ENCODE data around the gene GPR4. TPM values are rescaled to one million over a fixed set of nuclear protein-coding genes. Genes with fewer than 3 reads are reported as not detected.
"Not testable (repeated sequence)": the region's sequence is repeated elsewhere in the genome, so short reads cannot be mapped to it uniquely, and the experiment has no call there.

Gene GPR4
- polyA plus RNA-seq, 1 donor (not counting 4 experiments of a cell fraction or from before 2014, with no cell fraction given) = not detected

- no peak overlapping the region for H2AFZ ChIP-seq (ENCODE audit: control insufficient read depth, low read length)
- H4K20me1 ChIP-seq (ENCODE audit: control insufficient read depth, extremely low read depth, insufficient read depth, low read length) = no peaks in the 10 kb centered on the region
- H3K4me3 ChIP-seq (ENCODE audit: control insufficient read depth in 2 of 3, extremely low read depth in 1 of 3, insufficient read depth in 2 of 3, low read depth in 1 of 3, low read length in 3 of 3) = no peak overlapping the region
- TF ChIP-seq CTCF (optimal IDR thresholded peaks at IDR 0.05 in 1 of 3, IDR thresholded peaks at IDR 0.05 in 1 of 3, conservative IDR thresholded peaks at IDR 0.05 in 1 of 3; ENCODE audit: extremely low read depth in 1 of 3, insufficient read depth in 2 of 3, low read length in 3 of 3) (no peak), EZH2 (IDR thresholded peaks at IDR 0.05; ENCODE audit: low read length) (no peak)
- H3K4me2 ChIP-seq (ENCODE audit: control insufficient read depth, extremely low read depth, insufficient read depth, low read depth, low read length) = peak overlapping the region; percentile 49
- FAIRE-seq (peak; percentile 65), DNase-seq (ENCODE audit: low read depth, low spot score) (peak; percentile 78)
- H3K79me2 ChIP-seq (ENCODE audit: control insufficient read depth, insufficient read depth, low read length) = no peaks in the 10 kb centered on the region
- no peaks in the 10 kb centered on the region for H3K27me3 ChIP-seq (ENCODE audit: control insufficient read depth, extremely low read depth, insufficient read depth, low read length)
- dilution Hi-C loops (cut with MboI; ENCODE audit: extremely low pct_ligation_motif_present, low sequenced_read_pairs) = no loop called here
- H3K4me1 ChIP-seq (ENCODE audit: control insufficient read depth, extremely low read depth, insufficient read depth, low read length) = peaks cover 31% of the 10 kb centered on the region
- peak overlapping the region; percentile 93 for H3K27ac ChIP-seq (ENCODE audit: control insufficient read depth, insufficient read depth, low read length)
- peak overlapping the region; percentile 58 for H3K9ac ChIP-seq (ENCODE audit: control insufficient read depth, extremely low read depth, insufficient read depth, low read length)
- H3K36me3 ChIP-seq (ENCODE audit: control insufficient read depth in 2 of 2, extremely low read depth in 1 of 2, insufficient read depth in 2 of 2, low read length in 2 of 2) = peaks cover 15 to 18% of the 10 kb centered on the region in 2 experiments
- no peaks in the 10 kb centered on the region for H3K9me1 ChIP-seq (ENCODE audit: control insufficient read depth, extremely low read depth, insufficient read depth, low read length)
- no peaks in the 10 kb centered on the region for H3K9me3 ChIP-seq (ENCODE audit: control insufficient read depth, low read depth, low read length)
Observed at GRCh38 chr19:45630463-45630862, 28.5 kb upstream of the GPR4 start.

GRCh38 chr19:45629704-45630103 lies 27.7 kb upstream of the GPR4 start:
- TF ChIP-seq EZH2 (IDR thresholded peaks at IDR 0.05; ENCODE audit: low read length) (no peak), CTCF (optimal IDR thresholded peaks at IDR 0.05 in 1 of 3, IDR thresholded peaks at IDR 0.05 in 1 of 3, conservative IDR thresholded peaks at IDR 0.05 in 1 of 3; ENCODE audit: extremely low read depth in 1 of 3, insufficient read depth in 2 of 3, low read length in 3 of 3) (no peak)
- Histone ChIP-seq H3K4me3 (ENCODE audit: control insufficient read depth in 2 of 3, extremely low read depth in 1 of 3, insufficient read depth in 2 of 3, low read depth in 1 of 3, low read length in 3 of 3) (no peak overlapping the region), H3K27ac (ENCODE audit: control insufficient read depth, insufficient read depth, low read length) (peak overlapping the region; percentile 93), H2AFZ (ENCODE audit: control insufficient read depth, low read length) (no peak overlapping the region), H3K27me3 (ENCODE audit: control insufficient read depth, extremely low read depth, insufficient read depth, low read length) (no peaks in the 10 kb centered on the region), H3K9ac (ENCODE audit: control insufficient read depth, extremely low read depth, insufficient read depth, low read length) (peak overlapping the region; percentile 13), H3K79me2 (ENCODE audit: control insufficient read depth, insufficient read depth, low read length) (no peaks in the 10 kb centered on the region), H3K9me3 (ENCODE audit: control insufficient read depth, low read depth, low read length) (no peaks in the 10 kb centered on the region), H3K4me2 (ENCODE audit: control insufficient read depth, extremely low read depth, insufficient read depth, low read depth, low read length) (no peak overlapping the region), H3K4me1 (ENCODE audit: control insufficient read depth, extremely low read depth, insufficient read depth, low read length) (peaks cover 27% of the 10 kb centered on the region), H3K9me1 (ENCODE audit: control insufficient read depth, extremely low read depth, insufficient read depth, low read length) (no peaks in the 10 kb centered on the region), H4K20me1 (ENCODE audit: control insufficient read depth, extremely low read depth, insufficient read depth, low read length) (no peaks in the 10 kb centered on the region), H3K36me3 (ENCODE audit: control insufficient read depth in 2 of 2, extremely low read depth in 1 of 2, insufficient read depth in 2 of 2, low read length in 2 of 2) (peaks cover 19 to 20% of the 10 kb centered on the region in 2 experiments)
- dilution Hi-C loops (cut with MboI; ENCODE audit: extremely low pct_ligation_motif_present, low sequenced_read_pairs) = no loop called here
- DNase-seq (ENCODE audit: low read depth, low spot score) (no peak), FAIRE-seq (no peak)

- H3K9ac ChIP-seq (ENCODE audit: control insufficient read depth, extremely low read depth, insufficient read depth, low read length); dilution Hi-C loops (cut with MboI; ENCODE audit: extremely low pct_ligation_motif_present, low sequenced_read_pairs): not testable (repeated sequence)
Observed at GRCh38 chr19:45628219-45628618, 26.2 kb upstream of the GPR4 start.

More at GRCh38 chr19:45628219-45628618, 26.2 kb upstream of the GPR4 start:
- not testable (repeated sequence) for H3K79me2 ChIP-seq (ENCODE audit: control insufficient read depth, insufficient read depth, low read length); FAIRE-seq; H3K4me2 ChIP-seq (ENCODE audit: control insufficient read depth, extremely low read depth, insufficient read depth, low read depth, low read length); H3K9me3 ChIP-seq (ENCODE audit: control insufficient read depth, low read depth, low read length); H3K4me3 ChIP-seq (ENCODE audit: control insufficient read depth in 2 of 3, extremely low read depth in 1 of 3, insufficient read depth in 2 of 3, low read depth in 1 of 3, low read length in 3 of 3); H3K27ac ChIP-seq (ENCODE audit: control insufficient read depth, insufficient read depth, low read length); H4K20me1 ChIP-seq (ENCODE audit: control insufficient read depth, extremely low read depth, insufficient read depth, low read length); DNase-seq (ENCODE audit: low read depth, low spot score); H3K27me3 ChIP-seq (ENCODE audit: control insufficient read depth, extremely low read depth, insufficient read depth, low read length); H2AFZ ChIP-seq (ENCODE audit: control insufficient read depth, low read length); H3K9me1 ChIP-seq (ENCODE audit: control insufficient read depth, extremely low read depth, insufficient read depth, low read length)
- peaks cover 22 to 24% of the 10 kb centered on the region in 2 experiments for H3K36me3 ChIP-seq (ENCODE audit: control insufficient read depth in 2 of 2, extremely low read depth in 1 of 2, insufficient read depth in 2 of 2, low read length in 2 of 2)
- peaks cover 27% of the 10 kb centered on the region for H3K4me1 ChIP-seq (ENCODE audit: control insufficient read depth, extremely low read depth, insufficient read depth, low read length)
